ENCODE measurements around the gene PPP2R5D.
"Not testable (repeated sequence)": the region's sequence is repeated elsewhere in the genome, so short reads cannot be mapped to it uniquely, and the experiment has no call there.

The PPP2R5D gene

GRCh38 chr6:42988486-42989020 lies 4.2 kb downstream of the PPP2R5D start:
- in situ Hi-C loops (cut with HindIII; ENCODE audit: low sequenced_read_pairs) = no loop called here

- in situ Hi-C loops (cut with HindIII; ENCODE audit: low sequenced_read_pairs) = no loop called here
Observed at GRCh38 chr6:42989923-42990322, 5.6 kb downstream of the PPP2R5D start.

- in situ Hi-C loops (cut with HindIII; ENCODE audit: low sequenced_read_pairs) = no loop called here
Observed at GRCh38 chr6:42993445-42993844, 9.1 kb downstream of the PPP2R5D start.

- in situ Hi-C loops (cut with HindIII; ENCODE audit: low sequenced_read_pairs) = no loop called here
Observed at GRCh38 chr6:42996513-42996912, 12.1 kb downstream of the PPP2R5D start.

GRCh38 chr6:42998205-42998604 lies 13.8 kb downstream of the PPP2R5D start:
- in situ Hi-C loops (cut with HindIII; ENCODE audit: low sequenced_read_pairs) = not testable (repeated sequence)

- in situ Hi-C loops (cut with HindIII; ENCODE audit: low sequenced_read_pairs) = no loop called here
Observed at GRCh38 chr6:43001843-43002242, 17.5 kb downstream of the PPP2R5D start.

- in situ Hi-C loops (cut with HindIII; ENCODE audit: low sequenced_read_pairs) = no loop called here
Observed at GRCh38 chr6:43005844-43006243, 21.5 kb downstream of the PPP2R5D start.

- in situ Hi-C loops (cut with HindIII; ENCODE audit: low sequenced_read_pairs) = no loop called here
Observed at GRCh38 chr6:43006251-43006650, 21.9 kb downstream of the PPP2R5D start.

GRCh38 chr6:43007126-43007525 lies 22.8 kb downstream of the PPP2R5D start:
- in situ Hi-C loops (cut with HindIII; ENCODE audit: low sequenced_read_pairs) = no loop called here

- in situ Hi-C loops (cut with HindIII; ENCODE audit: low sequenced_read_pairs) = no loop called here
Observed at GRCh38 chr6:43009124-43009523, 24.8 kb downstream of the PPP2R5D start.

- in situ Hi-C loops (cut with HindIII; ENCODE audit: low sequenced_read_pairs) = no loop called here
Observed at GRCh38 chr6:43011207-43011606, 26.8 kb downstream of the PPP2R5D start.

GRCh38 chr6:43012364-43012763 lies 28.0 kb downstream of the PPP2R5D start:
- in situ Hi-C loops (cut with HindIII; ENCODE audit: low sequenced_read_pairs) = no loop called here

- in situ Hi-C loops (cut with HindIII; ENCODE audit: low sequenced_read_pairs) = no loop called here
Observed at GRCh38 chr6:43013097-43013842, 28.9 kb downstream of the PPP2R5D start.

GRCh38 chr6:43013843-43014433 lies 29.6 kb downstream of the PPP2R5D start, which contains the start of the genes KLHDC3 and MEA1:
KLHDC3 (plus strand) TSS chr6:43014249; CDS start chr6:43017193, 2,944 bp downstream.
MEA1 (minus strand) TSS chr6:43013946; CDS start chr6:43013813, 133 bp downstream.
- in situ Hi-C loops (cut with HindIII; ENCODE audit: low sequenced_read_pairs) = no loop called here

- in situ Hi-C loops (cut with HindIII; ENCODE audit: low sequenced_read_pairs) = no loop called here
Observed at GRCh38 chr6:43014434-43014909, 30.1 kb downstream of the PPP2R5D start.

GRCh38 chr6:43016176-43016942 lies 32.0 kb downstream of the PPP2R5D start:
- in situ Hi-C loops (cut with HindIII; ENCODE audit: low sequenced_read_pairs) = no loop called here

- in situ Hi-C loops (cut with HindIII; ENCODE audit: low sequenced_read_pairs) = no loop called here
Observed at GRCh38 chr6:43016943-43017334, 32.6 kb downstream of the PPP2R5D start.

GRCh38 chr6:43019152-43019551 lies 34.8 kb downstream of the PPP2R5D start:
- in situ Hi-C loops (cut with HindIII; ENCODE audit: low sequenced_read_pairs) = no loop called here

GRCh38 chr6:43020052-43020705 lies 35.8 kb downstream of the PPP2R5D start:
- in situ Hi-C loops (cut with HindIII; ENCODE audit: low sequenced_read_pairs) = no loop called here

GRCh38 chr6:43020847-43021246 lies 36.5 kb downstream of the PPP2R5D start:
- in situ Hi-C loops (cut with HindIII; ENCODE audit: low sequenced_read_pairs) = no loop called here
